Spleen (tissue), 11 donors: ENCODE measurements around the gene PPP1R9B. TPM values are rescaled to one million over a fixed set of nuclear protein-coding genes. Genes with fewer than 3 reads are reported as not detected.

Experiments used
- DNase-seq: peaks from one replicate; pipeline ENCODE4 v3.0.0-alpha.2; 2020
- H3K27ac ChIP-seq, 8 donors: fragments of 200-600 bp; sonication (generic) in 7 of 8; 1 replicate in 4 of 8; 2 replicates in 4 of 8; pipeline versions ENCODE4 v1.5.0 to v1.8.0; 2016 to 2021; ENCODE audit warnings: inconsistent platforms in 4 of 8, mild to moderate bottlenecking in 4 of 8, moderate library complexity in 1 of 8
- H3K27me3 ChIP-seq, 7 donors: fragments of 200-600 bp; sonication (generic) in 6 of 7; replicated peaks in 1 of 7; 1 replicate in 4 of 7; 2 replicates in 3 of 7; pipeline versions ENCODE4 v1.5.0 to v1.8.0; 2016 to 2021; ENCODE audit warnings: inconsistent platforms in 3 of 7, mild to moderate bottlenecking in 1 of 7
- H3K36me3 ChIP-seq, 6 donors: fragments of 200-600 bp; sonication (generic) in 5 of 6; 1 replicate in 4 of 6; 2 replicates in 2 of 6; pipeline versions ENCODE4 v1.5.0 to v1.8.0; 2016 to 2021; ENCODE audit warnings: inconsistent platforms in 2 of 6
- H3K4me1 ChIP-seq, 6 donors: fragments of 200-600 bp; sonication (generic) in 5 of 6; 1 replicate in 3 of 6; 2 replicates in 3 of 6; pipeline versions ENCODE4 v1.5.0 to v1.8.0; 2016 to 2021; ENCODE audit warnings: inconsistent platforms in 3 of 6
- H3K4me3 ChIP-seq, 8 donors: fragments of 200-600 bp; sonication (generic) in 7 of 8; 1 replicate in 4 of 8; 2 replicates in 4 of 8; pipeline versions ENCODE4 v1.5.0 to v1.8.0; 2016 to 2021; ENCODE audit warnings: inconsistent platforms in 4 of 8, mild to moderate bottlenecking in 4 of 8, moderate library complexity in 2 of 8
- H3K9me3 ChIP-seq, 8 donors: fragments of 200-600 bp; sonication (generic) in 7 of 8; 1 replicate in 4 of 8; 2 replicates in 4 of 8; pipeline versions ENCODE4 v1.5.0 to v1.8.0; 2016 to 2021; ENCODE audit warnings: inconsistent platforms in 4 of 8
- CTCF ChIP-seq, 11 experiments: fragments of 200-600 bp in 7 of 11; fragments of 450-650 bp in 4 of 11; sonication (generic) in 4 of 11; IDR thresholded peaks in 8 of 11; conservative IDR thresholded peaks in 3 of 11; 1 replicate in 7 of 11; 2 replicates in 4 of 11; pipeline versions ENCODE4 v1.4.0 to v1.8.0; 2016 to 2021; ENCODE audit warnings: antibody characterized with exemption in 11 of 11, inconsistent platforms in 4 of 11, mild to moderate bottlenecking in 1 of 11
- POLR2A ChIP-seq, 3 donors: fragments of 450-650 bp; IDR thresholded peaks; one replicate each; pipeline ENCODE4 v1.5.1; 2017; ENCODE audit warnings: antibody characterized with exemption in 3 of 3, mild to moderate bottlenecking in 1 of 3
- POLR2AphosphoS5 ChIP-seq, 3 donors: sonication (generic); formaldehyde crosslinking; IDR thresholded peaks; one replicate each; pipeline ENCODE4 v1.5.1; 2017; ENCODE audit warnings: antibody characterized with exemption in 3 of 3
- WGBS, 5 donors: extraction: QIAGEN DNeasy Blood & Tissue Kit in 3 of 5; methylation state at CpG; one replicate each; pipeline versions ENCODE4 v1.1.5 to v1.1.7; 2013 to 2018; 5-methylcytosine and 5-hydroxymethylcytosine counted together
- intact Hi-C: fragments of 100-400 bp; cut with DNase I; formaldehyde crosslinking; loops from one replicate; pipeline ENCODE4 v1.15.0; 2023; ENCODE audit warnings: low total_unique reads
- polyA plus RNA-seq, 3 donors: library from polyadenylated mRNA; stranded (reverse); fragments of 200-250 nt; gene quantifications; one replicate each; pipeline ENCODE4 v1.2.1, GENCODE V29; 2013
- total RNA-seq, 7 donors: library from RNA; depleted of rRNA in 3 of 7; stranded (reverse); fragments of >200 nt in 3 of 7; fragmentation: NEBNext Ultra II Directional in 4 of 7; extraction: Animal tissue kit (Norgen Biotek cat#: 25700) in 4 of 7; gene quantifications; one replicate each; pipeline versions ENCODE4 v1.1.0 to v1.2.1, GENCODE V29; 2016 to 2021
- donor health status: healthy with polysubstance abuse.
- donor health status: DM: no; HTN: no; CAD: no; lungs with moderate emphysema.
- donor health status: DM: no; HTN: no; CAD: no.
- donor health status: Bipolar disorder and iron deficiency.
- donor health status: healthy.
- donor health status: DM: no; HTN: no; CAD: no.
- donor health status: DM: yes; HTN: yes; CAD: no.

Gene PPP1R9B
- total and polyA plus RNA-seq, 10 donors = 30.0 to 136 (median 86.2) TPM

GRCh38 chr17:50141026-50141744, 9.3 kb downstream of the PPP1R9B start:
- peaks cover 44 to 79% (median 71%) of the 10 kb centered on the region in 6 donors for H3K4me1 ChIP-seq
- peak overlapping the region in 1 of 8 donors; percentile 33 for H3K4me3 ChIP-seq
- peak in 1 of 3 donors; percentile 34 for TF ChIP-seq POLR2AphosphoS5 (IDR thresholded peaks at IDR 0.05)
- no peak for TF ChIP-seq POLR2A (IDR thresholded peaks at IDR 0.05)
- intact Hi-C loops = no loop called here
- no peaks in the 10 kb centered on the region for H3K27me3 ChIP-seq
- 83 to 91% (median 85%) methylated on average over 6 to 16 of the region's 16 CpGs for WGBS, 5 donors
- no peaks in the 10 kb centered on the region for H3K9me3 ChIP-seq
- H3K27ac ChIP-seq = peak overlapping the region in 7 of 8 donors; percentile 5 to 75 (median 54)
- DNase-seq = no peak
- peaks cover 3 to 100% (median 87%) of the 10 kb centered on the region in 6 donors for H3K36me3 ChIP-seq

- no peaks in the 10 kb centered on the region for H3K9me3 ChIP-seq
- peak; percentile 95 for DNase-seq
- H3K4me1 ChIP-seq = peaks cover 35 to 69% (median 61%) of the 10 kb centered on the region in 6 donors
- intact Hi-C loops = no loop called here
- H3K36me3 ChIP-seq = peaks cover 3 to 100% (median 97%) of the 10 kb centered on the region in 6 donors
- TF ChIP-seq CTCF (IDR thresholded peaks at IDR 0.05 in 8 of 11, conservative IDR thresholded peaks at IDR 0.05 in 3 of 11) (peak; percentile 90 to 98 (median 96)), POLR2AphosphoS5 (IDR thresholded peaks at IDR 0.05) (peak; percentile 51 to 74 (median 55)), POLR2A (IDR thresholded peaks at IDR 0.05) (no peak)
- peak overlapping the region in 3 of 8 donors; percentile 2 to 33 (median 7) for H3K4me3 ChIP-seq
- no peaks in the 10 kb centered on the region for H3K27me3 ChIP-seq
- peak overlapping the region; percentile 2 to 75 (median 54) for H3K27ac ChIP-seq
- 23 to 33% (median 25%) methylated on average over 19 of the region's 19 CpGs for WGBS, 5 donors
Observed at GRCh38 chr17:50139950-50140885, 10.3 kb downstream of the PPP1R9B start.

DNA sequence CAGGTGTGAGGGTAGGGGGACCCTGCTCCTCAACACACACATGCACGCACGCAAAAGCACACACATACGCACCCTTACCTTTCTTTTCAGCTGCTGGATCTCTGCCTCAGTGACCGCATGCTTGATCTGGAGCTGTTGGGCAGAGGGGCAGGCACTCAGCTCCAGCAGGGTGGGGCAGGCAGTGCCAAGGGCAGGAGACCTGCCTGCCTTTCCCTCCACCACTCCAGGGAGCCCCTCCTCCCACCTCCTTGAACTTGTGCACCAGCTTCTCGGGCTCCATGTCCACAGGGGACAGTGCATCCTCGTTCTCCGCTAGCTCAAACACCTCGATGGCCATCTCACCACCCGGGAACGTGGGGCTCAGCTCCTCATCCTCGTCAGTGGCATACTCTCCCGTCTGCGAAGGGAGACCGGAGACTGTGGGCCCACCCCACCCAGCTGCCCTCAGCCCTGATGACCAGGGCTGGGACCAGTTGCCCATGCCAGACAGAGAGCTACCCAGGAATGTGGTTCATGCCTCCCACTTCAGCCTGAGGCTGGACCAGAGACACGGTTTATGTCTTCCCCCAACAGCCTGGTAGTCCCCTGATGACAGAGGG, 11.2 kb downstream of the PPP1R9B start:
- intact Hi-C loops = no loop called here

More for the DNA sequence above, 11.2 kb downstream of the PPP1R9B start:
- Histone ChIP-seq H3K9me3 (no peaks in the 10 kb centered on the region), H3K36me3 (peaks cover 6 to 100% (median 97%) of the 10 kb centered on the region in 6 donors), H3K27me3 (no peaks in the 10 kb centered on the region), H3K4me1 (peaks cover 28 to 65% (median 52%) of the 10 kb centered on the region in 6 donors), H3K4me3 (peak overlapping the region in 1 of 8 donors; percentile 2), H3K27ac (peak overlapping the region in 4 of 8 donors; percentile 24 to 75 (median 60))
- no peak for TF ChIP-seq CTCF (IDR thresholded peaks at IDR 0.05 in 8 of 11, conservative IDR thresholded peaks at IDR 0.05 in 3 of 11)
- TF ChIP-seq POLR2AphosphoS5 (IDR thresholded peaks at IDR 0.05) = peak in 2 of 3 donors; percentile 11 to 59
- no peak for TF ChIP-seq POLR2A (IDR thresholded peaks at IDR 0.05)
- no peak for DNase-seq
- 83 to 91% (median 87%) methylated on average over 15 of the region's 15 CpGs for WGBS, 5 donors
